Common myeloid progenitor, CD34-positive (primary cell): Measurements from ENCODE around the gene SUFU.

Experiments used
- CTCF ChIA-PET: fragments of 350-600 bp; sonication (Branson Sonifier 250); formaldehyde crosslinking; loops from one replicate; lab custom pipeline; 2021; ENCODE audit warnings: antibody characterized with exemption; lab: Charles Lee
- POLR2A ChIA-PET: fragments of 350-600 bp; sonication (Branson Sonifier 250); formaldehyde crosslinking; loops from one replicate; lab custom pipeline; 2021; ENCODE audit warnings: antibody characterized with exemption; lab: Charles Lee
- DNase-seq, 3 donors: peaks; one replicate each; pipeline versions ENCODE4 v3.0.0 to v3.0.0-alpha.2; 2013
- H3K27ac ChIP-seq, 2 experiments: 1 replicate in 1 of 2; 2 replicates in 1 of 2; pipeline ENCODE4 v1.7.0; 2013; ENCODE audit warnings: inconsistent platforms in 2 of 2, low read length in 2 of 2, mild to moderate bottlenecking in 2 of 2, low read depth in 1 of 2, moderate library complexity in 1 of 2; ENCODE audit not compliant: severe bottlenecking in 2 of 2, insufficient read depth in 1 of 2, poor library complexity in 1 of 2
- H3K27me3 ChIP-seq, 5 experiments: replicated peaks in 2 of 5; 1 replicate in 3 of 5; 2 replicates in 2 of 5; pipeline versions ENCODE4 v1.6.1 to v1.7.0; 2013; ENCODE audit warnings: low read length in 4 of 5, mild to moderate bottlenecking in 2 of 5, moderate library complexity in 2 of 5, inconsistent platforms in 1 of 5; ENCODE audit not compliant: insufficient read depth in 5 of 5, control insufficient read depth in 4 of 5
- H3K36me3 ChIP-seq, 4 experiments: 1 replicate in 2 of 4; 2 replicates in 2 of 4; pipeline versions ENCODE4 v1.6.1 to v1.7.0; 2013; ENCODE audit warnings: low read length in 3 of 4, control low read depth in 1 of 4, mild to moderate bottlenecking in 1 of 4; ENCODE audit not compliant: control insufficient read depth in 4 of 4, insufficient read depth in 4 of 4
- H3K4me1 ChIP-seq, 4 experiments: 1 replicate in 3 of 4; 2 replicates in 1 of 4; pipeline versions ENCODE4 v1.6.1 to v1.7.1; 2013; ENCODE audit warnings: low read length in 3 of 4, mild to moderate bottlenecking in 3 of 4, control low read depth in 1 of 4, inconsistent platforms in 1 of 4, moderate library complexity in 1 of 4; ENCODE audit not compliant: control insufficient read depth in 4 of 4, insufficient read depth in 4 of 4; ENCODE audit errors: control extremely low read depth in 1 of 4
- H3K4me3 ChIP-seq, 7 experiments: 1 replicate in 4 of 7; 2 replicates in 3 of 7; pipeline versions ENCODE4 v1.5.1 to v1.7.0; 2013; ENCODE audit warnings: mild to moderate bottlenecking in 7 of 7, low read length in 6 of 7, moderate library complexity in 6 of 7, inconsistent platforms in 2 of 7, low read depth in 2 of 7, control low read depth in 1 of 7; ENCODE audit not compliant: insufficient read depth in 4 of 7, control insufficient read depth in 1 of 7; ENCODE audit errors: extremely low read depth in 1 of 7
- H3K9me3 ChIP-seq, 5 experiments: 1 replicate in 4 of 5; 2 replicates in 1 of 5; pipeline versions ENCODE4 v1.6.1 to v1.7.1; 2013; ENCODE audit warnings: low read length in 4 of 5, mild to moderate bottlenecking in 2 of 5, inconsistent platforms in 1 of 5, low read depth in 1 of 5, moderate library complexity in 1 of 5; ENCODE audit not compliant: control insufficient read depth in 4 of 5, insufficient read depth in 2 of 5; ENCODE audit errors: control extremely low read depth in 1 of 5
- whole genome bisulfite sequencing: methylation state at CpG from one replicate; pipeline ENCODE4 v1.1.5; 2013; ENCODE audit not compliant: insufficient coverage; 5-methylcytosine and 5-hydroxymethylcytosine counted together

Gene SUFU

GRCh38 chr10:102641402-102641801 is 137.6 kb downstream of the SUFU start:
- peak overlapping the region; percentile 81 to 95 for H3K27ac ChIP-seq
- H3K36me3 ChIP-seq = no peaks in the 10 kb centered on the region
- 64% methylated on average over 6 of the region's 7 CpGs for WGBS
- H3K4me3 ChIP-seq = peak overlapping the region in 6 of 7 experiments; percentile 76 to 92 (median 83)
- DNase-seq = no peak
- H3K4me1 ChIP-seq = peaks cover 0 to 29% (median 24%) of the 10 kb centered on the region in 4 experiments
- H3K9me3 ChIP-seq = no peaks in the 10 kb centered on the region
- H3K27me3 ChIP-seq = no peaks in the 10 kb centered on the region
- ChIA-PET POLR2A (interaction anchor here (0.5 to 1.4 kb wide), 3 partner anchors 27 to 518 kb away, joined by 3 to 4 read pairs (median 3); no protein-coding TSS in a partner anchor), CTCF (interaction anchor here (1.0 to 1.6 kb wide), 5 partner anchors 14 to 68 kb away, joined by 3 to 5 read pairs (median 3); no protein-coding TSS in a partner anchor)

- ChIA-PET POLR2A (interaction anchor here (0.5 to 1.7 kb wide), 6 partner anchors 28 to 519 kb away, joined by 3 to 12 read pairs (median 4); no protein-coding TSS in a partner anchor), CTCF (interaction anchor here (1.0 to 1.6 kb wide), 7 partner anchors 15 to 68 kb away, joined by 3 to 5 read pairs (median 3); no protein-coding TSS in a partner anchor)
- Histone ChIP-seq H3K36me3 (no peaks in the 10 kb centered on the region), H3K9me3 (no peaks in the 10 kb centered on the region), H3K4me3 (peak overlapping the region; percentile 69 to 92 (median 82)), H3K4me1 (peaks cover 2 to 36% (median 31%) of the 10 kb centered on the region in 4 experiments), H3K27me3 (no peaks in the 10 kb centered on the region), H3K27ac (peak overlapping the region; percentile 81 to 95)
- WGBS = 0% methylated on average over 57 of the region's 77 CpGs
- DNase-seq = peak; percentile 97 to 99 (median 99)
Measured at GRCh38 chr10:102641880-102642735, 138.3 kb downstream of the SUFU start.

GRCh38 chr10:102642736-102643335 is 139.1 kb downstream of the SUFU start:
- DNase-seq = peak in 2 of 3 donors; percentile 44 to 63
- no peaks in the 10 kb centered on the region for H3K27me3 ChIP-seq
- ChIA-PET CTCF (interaction anchor here (1.1 to 1.6 kb wide), 4 partner anchors 16 to 47 kb away, joined by 3 to 5 read pairs (median 3); no protein-coding TSS in a partner anchor), POLR2A (interaction anchor here (1.4 to 1.7 kb wide), 4 partner anchors 29 to 45 kb away, joined by 3 to 12 read pairs (median 4); no protein-coding TSS in a partner anchor)
- peaks cover 5 to 43% (median 39%) of the 10 kb centered on the region in 4 experiments for H3K4me1 ChIP-seq
- H3K4me3 ChIP-seq = peak overlapping the region; percentile 69 to 92 (median 82)
- H3K36me3 ChIP-seq = peaks cover 0 to 6% (median 4%) of the 10 kb centered on the region in 4 experiments
- WGBS = 1% methylated on average over 18 of the region's 45 CpGs
- no peaks in the 10 kb centered on the region for H3K9me3 ChIP-seq
- H3K27ac ChIP-seq = peak overlapping the region; percentile 72 to 95

- H3K27me3 ChIP-seq = no peaks in the 10 kb centered on the region
- ChIA-PET CTCF (interaction anchor here (0.9 to 3.4 kb wide), 13 partner anchors 11 to 139 kb away, joined by 3 to 18 read pairs (median 6); no protein-coding TSS in a partner anchor), POLR2A (interaction anchor here (1.1 to 1.7 kb wide), 5 partner anchors 29 to 48 kb away, joined by 3 to 12 read pairs (median 4); no protein-coding TSS in a partner anchor)
Measured at GRCh38 chr10:102643336-102644065, 139.7 kb downstream of the SUFU start.

GRCh38 chr10:102644066-102644645 is 140.4 kb downstream of the SUFU start, which contains the start of gene TRIM8:
Gene TRIM8, plus strand, starts transcription at chr10:102644479. Its CDS starts 139 bp downstream, at chr10:102644618.
- POLR2A ChIA-PET = interaction anchor here (0.6 to 3.2 kb wide), 11 partner anchors 16 to 321 kb away, joined by 3 to 24 read pairs (median 3); no protein-coding TSS in a partner anchor
- H3K27ac ChIP-seq = peak within 1 kb of the TSS; percentile 92 to 95
- peaks cover 0 to 15% (median 8%) of the 10 kb centered on the region in 4 experiments for H3K36me3 ChIP-seq
- WGBS = 0% methylated on average over 63 of the region's 80 CpGs
- no peaks in the 10 kb centered on the region for H3K9me3 ChIP-seq
- peak in 2 of 3 donors; percentile 46 to 69 for DNase-seq
- CTCF ChIA-PET = interaction anchor here (0.8 to 3.4 kb wide), 19 partner anchors 9 to 212 kb away, joined by 3 to 18 read pairs (median 6); partner anchors contain the start of genes ACTR1A, CUEDC2 and SUFU
- H3K4me3 ChIP-seq = peak within 1 kb of the TSS; percentile 70 to 92 (median 84)
- no peaks in the 10 kb centered on the region for H3K27me3 ChIP-seq
- H3K4me1 ChIP-seq = peaks cover 5 to 57% (median 52%) of the 10 kb centered on the region in 4 experiments

More at GRCh38 chr10:102643336-102644065, 139.7 kb downstream of the SUFU start:
- DNase-seq = peak in 2 of 3 donors; percentile 73 to 77
- 0% methylated on average over 31 of the region's 76 CpGs for WGBS
- H3K9me3 ChIP-seq = no peaks in the 10 kb centered on the region
- H3K27ac ChIP-seq = peak overlapping the region; percentile 72 to 95
- H3K4me1 ChIP-seq = peaks cover 5 to 50% (median 45%) of the 10 kb centered on the region in 4 experiments
- H3K36me3 ChIP-seq = peaks cover 0 to 13% (median 4%) of the 10 kb centered on the region in 4 experiments
- peak overlapping the region; percentile 70 to 92 (median 84) for H3K4me3 ChIP-seq
